Measurements from ENCODE around the gene SETDB1.

- TF ChIP-seq ZNF740 (CRISPR knock-in tag; IDR thresholded peaks at IDR 0.05) = no peak
- TF ChIP-seq, protein P1, sequence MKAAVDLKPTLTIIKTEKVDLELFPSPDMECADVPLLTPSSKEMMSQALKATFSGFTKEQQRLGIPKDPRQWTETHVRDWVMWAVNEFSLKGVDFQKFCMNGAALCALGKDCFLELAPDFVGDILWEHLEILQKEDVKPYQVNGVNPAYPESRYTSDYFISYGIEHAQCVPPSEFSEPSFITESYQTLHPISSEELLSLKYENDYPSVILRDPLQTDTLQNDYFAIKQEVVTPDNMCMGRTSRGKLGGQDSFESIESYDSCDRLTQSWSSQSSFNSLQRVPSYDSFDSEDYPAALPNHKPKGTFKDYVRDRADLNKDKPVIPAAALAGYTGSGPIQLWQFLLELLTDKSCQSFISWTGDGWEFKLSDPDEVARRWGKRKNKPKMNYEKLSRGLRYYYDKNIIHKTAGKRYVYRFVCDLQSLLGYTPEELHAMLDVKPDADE (CRISPR knock-in tag; IDR thresholded peaks at IDR 0.05) = no peak
- no peak for TF ChIP-seq RFX5 (IDR thresholded peaks at IDR 0.05; ENCODE audit: low read depth, low read length)
- TF ChIP-seq, protein P2, sequence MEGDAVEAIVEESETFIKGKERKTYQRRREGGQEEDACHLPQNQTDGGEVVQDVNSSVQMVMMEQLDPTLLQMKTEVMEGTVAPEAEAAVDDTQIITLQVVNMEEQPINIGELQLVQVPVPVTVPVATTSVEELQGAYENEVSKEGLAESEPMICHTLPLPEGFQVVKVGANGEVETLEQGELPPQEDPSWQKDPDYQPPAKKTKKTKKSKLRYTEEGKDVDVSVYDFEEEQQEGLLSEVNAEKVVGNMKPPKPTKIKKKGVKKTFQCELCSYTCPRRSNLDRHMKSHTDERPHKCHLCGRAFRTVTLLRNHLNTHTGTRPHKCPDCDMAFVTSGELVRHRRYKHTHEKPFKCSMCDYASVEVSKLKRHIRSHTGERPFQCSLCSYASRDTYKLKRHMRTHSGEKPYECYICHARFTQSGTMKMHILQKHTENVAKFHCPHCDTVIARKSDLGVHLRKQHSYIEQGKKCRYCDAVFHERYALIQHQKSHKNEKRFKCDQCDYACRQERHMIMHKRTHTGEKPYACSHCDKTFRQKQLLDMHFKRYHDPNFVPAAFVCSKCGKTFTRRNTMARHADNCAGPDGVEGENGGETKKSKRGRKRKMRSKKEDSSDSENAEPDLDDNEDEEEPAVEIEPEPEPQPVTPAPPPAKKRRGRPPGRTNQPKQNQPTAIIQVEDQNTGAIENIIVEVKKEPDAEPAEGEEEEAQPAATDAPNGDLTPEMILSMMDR (CRISPR knock-in tag; IDR thresholded peaks at IDR 0.05) = no peak
- TF ChIP-seq ZNF737 (CRISPR knock-in tag; IDR thresholded peaks at IDR 0.05; ENCODE audit: borderline replicate concordance) = no peak
- TF ChIP-seq U2AF1 (optimal IDR thresholded peaks at IDR 0.05; ENCODE audit: low read depth, low read length) = no peak
- TF ChIP-seq, protein P3, sequence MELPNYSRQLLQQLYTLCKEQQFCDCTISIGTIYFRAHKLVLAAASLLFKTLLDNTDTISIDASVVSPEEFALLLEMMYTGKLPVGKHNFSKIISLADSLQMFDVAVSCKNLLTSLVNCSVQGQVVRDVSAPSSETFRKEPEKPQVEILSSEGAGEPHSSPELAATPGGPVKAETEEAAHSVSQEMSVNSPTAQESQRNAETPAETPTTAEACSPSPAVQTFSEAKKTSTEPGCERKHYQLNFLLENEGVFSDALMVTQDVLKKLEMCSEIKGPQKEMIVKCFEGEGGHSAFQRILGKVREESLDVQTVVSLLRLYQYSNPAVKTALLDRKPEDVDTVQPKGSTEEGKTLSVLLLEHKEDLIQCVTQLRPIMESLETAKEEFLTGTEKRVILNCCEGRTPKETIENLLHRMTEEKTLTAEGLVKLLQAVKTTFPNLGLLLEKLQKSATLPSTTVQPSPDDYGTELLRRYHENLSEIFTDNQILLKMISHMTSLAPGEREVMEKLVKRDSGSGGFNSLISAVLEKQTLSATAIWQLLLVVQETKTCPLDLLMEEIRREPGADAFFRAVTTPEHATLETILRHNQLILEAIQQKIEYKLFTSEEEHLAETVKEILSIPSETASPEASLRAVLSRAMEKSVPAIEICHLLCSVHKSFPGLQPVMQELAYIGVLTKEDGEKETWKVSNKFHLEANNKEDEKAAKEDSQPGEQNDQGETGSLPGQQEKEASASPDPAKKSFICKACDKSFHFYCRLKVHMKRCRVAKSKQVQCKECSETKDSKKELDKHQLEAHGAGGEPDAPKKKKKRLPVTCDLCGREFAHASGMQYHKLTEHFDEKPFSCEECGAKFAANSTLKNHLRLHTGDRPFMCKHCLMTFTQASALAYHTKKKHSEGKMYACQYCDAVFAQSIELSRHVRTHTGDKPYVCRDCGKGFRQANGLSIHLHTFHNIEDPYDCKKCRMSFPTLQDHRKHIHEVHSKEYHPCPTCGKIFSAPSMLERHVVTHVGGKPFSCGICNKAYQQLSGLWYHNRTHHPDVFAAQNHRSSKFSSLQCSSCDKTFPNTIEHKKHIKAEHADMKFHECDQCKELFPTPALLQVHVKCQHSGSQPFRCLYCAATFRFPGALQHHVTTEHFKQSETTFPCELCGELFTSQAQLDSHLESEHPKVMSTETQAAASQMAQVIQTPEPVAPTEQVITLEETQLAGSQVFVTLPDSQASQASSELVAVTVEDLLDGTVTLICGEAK (IDR thresholded peaks at IDR 0.05) = no peak
- TF ChIP-seq, protein P3 (CRISPR knock-in tag; IDR thresholded peaks at IDR 0.05) = no peak
- TF ChIP-seq KDM1A (CRISPR knock-in tag; IDR thresholded peaks at IDR 0.05) = no peak
- TF ChIP-seq, protein P4, sequence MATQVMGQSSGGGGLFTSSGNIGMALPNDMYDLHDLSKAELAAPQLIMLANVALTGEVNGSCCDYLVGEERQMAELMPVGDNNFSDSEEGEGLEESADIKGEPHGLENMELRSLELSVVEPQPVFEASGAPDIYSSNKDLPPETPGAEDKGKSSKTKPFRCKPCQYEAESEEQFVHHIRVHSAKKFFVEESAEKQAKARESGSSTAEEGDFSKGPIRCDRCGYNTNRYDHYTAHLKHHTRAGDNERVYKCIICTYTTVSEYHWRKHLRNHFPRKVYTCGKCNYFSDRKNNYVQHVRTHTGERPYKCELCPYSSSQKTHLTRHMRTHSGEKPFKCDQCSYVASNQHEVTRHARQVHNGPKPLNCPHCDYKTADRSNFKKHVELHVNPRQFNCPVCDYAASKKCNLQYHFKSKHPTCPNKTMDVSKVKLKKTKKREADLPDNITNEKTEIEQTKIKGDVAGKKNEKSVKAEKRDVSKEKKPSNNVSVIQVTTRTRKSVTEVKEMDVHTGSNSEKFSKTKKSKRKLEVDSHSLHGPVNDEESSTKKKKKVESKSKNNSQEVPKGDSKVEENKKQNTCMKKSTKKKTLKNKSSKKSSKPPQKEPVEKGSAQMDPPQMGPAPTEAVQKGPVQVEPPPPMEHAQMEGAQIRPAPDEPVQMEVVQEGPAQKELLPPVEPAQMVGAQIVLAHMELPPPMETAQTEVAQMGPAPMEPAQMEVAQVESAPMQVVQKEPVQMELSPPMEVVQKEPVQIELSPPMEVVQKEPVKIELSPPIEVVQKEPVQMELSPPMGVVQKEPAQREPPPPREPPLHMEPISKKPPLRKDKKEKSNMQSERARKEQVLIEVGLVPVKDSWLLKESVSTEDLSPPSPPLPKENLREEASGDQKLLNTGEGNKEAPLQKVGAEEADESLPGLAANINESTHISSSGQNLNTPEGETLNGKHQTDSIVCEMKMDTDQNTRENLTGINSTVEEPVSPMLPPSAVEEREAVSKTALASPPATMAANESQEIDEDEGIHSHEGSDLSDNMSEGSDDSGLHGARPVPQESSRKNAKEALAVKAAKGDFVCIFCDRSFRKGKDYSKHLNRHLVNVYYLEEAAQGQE (IDR thresholded peaks at IDR 0.05; ENCODE audit: borderline replicate concordance in 1 of 2, low read depth in 1 of 2, low read length in 2 of 2) = no peak
- TF ChIP-seq POLR2A (IDR thresholded peaks at IDR 0.05; ENCODE audit: insufficient read depth in 1 of 2, low read depth in 2 of 2, low read length in 2 of 2) = no peak
- no peak for TF ChIP-seq ZNF235 (CRISPR knock-in tag; IDR thresholded peaks at IDR 0.05; ENCODE audit: borderline replicate concordance)
- no peak for TF ChIP-seq ZNF30 (CRISPR knock-in tag; IDR thresholded peaks at IDR 0.05)
- no peak for TF ChIP-seq CEBPB (IDR thresholded peaks at IDR 0.05; ENCODE audit: borderline replicate concordance, low read depth, low read length)
- no peak for TF ChIP-seq CC2D1A (CRISPR knock-in tag; IDR thresholded peaks at IDR 0.05)
Measured at GRCh38 chr1:150967936-150968335, 41.8 kb downstream of the SETDB1 start.
